HG02973 (cell line): ENCODE measurements around the gene NAXD.
A peak's percentile ranks its signal among the peaks of the same experiment; 100 is the strongest.
"Not testable (repeated sequence)": the region's sequence is repeated elsewhere in the genome, so short reads cannot be mapped to it uniquely, and the experiment has no call there.

Experiments used
- ATAC-seq: cut with Tn5 transposase; IDR thresholded peaks from one replicate; pipeline ENCODE4 v1.9.1; 2021; ENCODE audit warnings: moderate library complexity; ENCODE audit not compliant: unreplicated experiment

NAXD gene

GRCh38 chr13:110615322-110616102 is at the start of gene NAXD:
Gene NAXD (plus strand): TSS chr13:110615545. CDS start chr13:110615602, 57 bp downstream.
- ATAC-seq: peak; percentile 71

GRCh38 chr13:110566171-110566570 is 49.2 kb upstream of the NAXD start:
- no peak for ATAC-seq

GRCh38 chr13:110568612-110569011 is 46.7 kb upstream of the NAXD start:
- ATAC-seq: no peak

- not testable (repeated sequence) for ATAC-seq
Observed at GRCh38 chr13:110569962-110570361, 45.4 kb upstream of the NAXD start.

GRCh38 chr13:110570886-110571285 is 44.5 kb upstream of the NAXD start:
- ATAC-seq: no peak

GRCh38 chr13:110571896-110572777 is 43.2 kb upstream of the NAXD start:
- ATAC-seq: no peak

- no peak for ATAC-seq
Observed at GRCh38 chr13:110572778-110573118, 42.6 kb upstream of the NAXD start.

GRCh38 chr13:110574161-110574560 is 41.2 kb upstream of the NAXD start:
- no peak for ATAC-seq

GRCh38 chr13:110575322-110576069 is 39.8 kb upstream of the NAXD start:
- peak; percentile 84 for ATAC-seq

- no peak for ATAC-seq
Observed at GRCh38 chr13:110576070-110576394, 39.3 kb upstream of the NAXD start.

GRCh38 chr13:110576736-110577476 is 38.4 kb upstream of the NAXD start:
- ATAC-seq: no peak

- no peak for ATAC-seq
Observed at GRCh38 chr13:110578363-110578762, 37.0 kb upstream of the NAXD start.

GRCh38 chr13:110580800-110581199 is 34.5 kb upstream of the NAXD start:
- no peak for ATAC-seq

GRCh38 chr13:110581506-110582185 is 33.7 kb upstream of the NAXD start:
- no peak for ATAC-seq

GRCh38 chr13:110582421-110582954 is 32.9 kb upstream of the NAXD start:
- no peak for ATAC-seq

GRCh38 chr13:110583178-110583865 is 32.0 kb upstream of the NAXD start:
- no peak for ATAC-seq

GRCh38 chr13:110589793-110590390 is 25.5 kb upstream of the NAXD start:
- no peak for ATAC-seq

- ATAC-seq: no peak
Observed at GRCh38 chr13:110590577-110590976, 24.8 kb upstream of the NAXD start.

GRCh38 chr13:110592665-110593064 is 22.7 kb upstream of the NAXD start:
- ATAC-seq: no peak
